Measurements from ENCODE around the gene IGLON5.

IGLON5 gene

GRCh38 chr19:51317968-51318367, 6.5 kb downstream of the IGLON5 start:
- DNase-seq (ENCODE audit: low spot score): no peak

- DNase-seq (ENCODE audit: low spot score): no peak
Measured at GRCh38 chr19:51318687-51319648, 7.5 kb downstream of the IGLON5 start.

GRCh38 chr19:51319649-51320279, 8.3 kb downstream of the IGLON5 start:
- no peak for DNase-seq (ENCODE audit: low spot score)

- DNase-seq (ENCODE audit: low spot score): peak; percentile 31
Measured at GRCh38 chr19:51320280-51320657, 8.8 kb downstream of the IGLON5 start.

- DNase-seq (ENCODE audit: low spot score): no peak
Measured at GRCh38 chr19:51321799-51322198, 10.4 kb downstream of the IGLON5 start.

GRCh38 chr19:51323481-51324166, 12.2 kb downstream of the IGLON5 start:
- no peak for DNase-seq (ENCODE audit: low spot score)

GRCh38 chr19:51324167-51324481, 12.7 kb downstream of the IGLON5 start:
- no peak for DNase-seq (ENCODE audit: low spot score)

- DNase-seq (ENCODE audit: low spot score): no peak
Measured at GRCh38 chr19:51325161-51325976, 13.9 kb downstream of the IGLON5 start.

- no peak for DNase-seq (ENCODE audit: low spot score)
Measured at GRCh38 chr19:51326216-51327065, 15.0 kb downstream of the IGLON5 start.

- no peak for DNase-seq (ENCODE audit: low spot score)
Measured at GRCh38 chr19:51327066-51328001, 15.9 kb downstream of the IGLON5 start.

- DNase-seq (ENCODE audit: low spot score): no peak
Measured at GRCh38 chr19:51329411-51329810, 18.0 kb downstream of the IGLON5 start.

GRCh38 chr19:51330366-51330765, 18.9 kb downstream of the IGLON5 start:
- DNase-seq (ENCODE audit: low spot score): no peak

GRCh38 chr19:51331193-51331592, 19.7 kb downstream of the IGLON5 start:
- DNase-seq (ENCODE audit: low spot score): no peak

GRCh38 chr19:51331716-51332115, 20.3 kb downstream of the IGLON5 start:
- no peak for DNase-seq (ENCODE audit: low spot score)

- no peak for DNase-seq (ENCODE audit: low spot score)
Measured at GRCh38 chr19:51333836-51334460, 22.5 kb downstream of the IGLON5 start.

GRCh38 chr19:51337141-51337860, 25.9 kb downstream of the IGLON5 start:
- DNase-seq (ENCODE audit: low spot score): no peak

GRCh38 chr19:51337861-51338562, 26.6 kb downstream of the IGLON5 start:
- no peak for DNase-seq (ENCODE audit: low spot score)
